ES-I3 (cell line): Measurements from ENCODE around the gene PCDH9.

Experiments used
- H3K36me3 ChIP-seq: 2 replicates; pipeline ENCODE4 v1.6.1; 2013; ENCODE audit warnings: mild to moderate bottlenecking, low read length, control low read depth, moderate library complexity; ENCODE audit not compliant: insufficient read depth
- H3K4me1 ChIP-seq: 2 replicates; pipeline ENCODE4 v1.6.1; 2013; ENCODE audit warnings: mild to moderate bottlenecking, control low read depth, low read length; ENCODE audit not compliant: insufficient read depth
- H3K9ac ChIP-seq: 2 replicates; pipeline ENCODE4 v1.6.1; 2013; ENCODE audit warnings: low read depth, mild to moderate bottlenecking, low read length, moderate library complexity
- H3K9me3 ChIP-seq: 2 replicates; pipeline ENCODE4 v1.6.1; 2013; ENCODE audit warnings: mild to moderate bottlenecking, low read length, moderate library complexity; ENCODE audit not compliant: control insufficient read depth, insufficient read depth

PCDH9 gene

GRCh38 chr13:66365101-66365500 lies 865.0 kb downstream of the PCDH9 start:
- peaks cover 4% of the 10 kb centered on the region; the same call in 1 of the 2 replicates for H3K4me1 ChIP-seq
- no peaks in the 10 kb centered on the region; the same call in 1 of the 2 replicates for H3K36me3 ChIP-seq
- H3K9me3 ChIP-seq = peaks cover 10% of the 10 kb centered on the region
- H3K9ac ChIP-seq = no peak overlapping the region

- H3K9ac ChIP-seq = no peak overlapping the region
- H3K4me1 ChIP-seq = no peaks in the 10 kb centered on the region
- no peaks in the 10 kb centered on the region; the same call in 1 of the 2 replicates for H3K36me3 ChIP-seq
- peaks cover 9% of the 10 kb centered on the region for H3K9me3 ChIP-seq
Observed at GRCh38 chr13:66364346-66364745, 865.8 kb downstream of the PCDH9 start.

GRCh38 chr13:66362485-66362884 lies 867.7 kb downstream of the PCDH9 start:
- Histone ChIP-seq H3K9me3 (no peaks in the 10 kb centered on the region), H3K9ac (no peak overlapping the region), H3K36me3 (no peaks in the 10 kb centered on the region), H3K4me1 (no peaks in the 10 kb centered on the region)

DNA sequence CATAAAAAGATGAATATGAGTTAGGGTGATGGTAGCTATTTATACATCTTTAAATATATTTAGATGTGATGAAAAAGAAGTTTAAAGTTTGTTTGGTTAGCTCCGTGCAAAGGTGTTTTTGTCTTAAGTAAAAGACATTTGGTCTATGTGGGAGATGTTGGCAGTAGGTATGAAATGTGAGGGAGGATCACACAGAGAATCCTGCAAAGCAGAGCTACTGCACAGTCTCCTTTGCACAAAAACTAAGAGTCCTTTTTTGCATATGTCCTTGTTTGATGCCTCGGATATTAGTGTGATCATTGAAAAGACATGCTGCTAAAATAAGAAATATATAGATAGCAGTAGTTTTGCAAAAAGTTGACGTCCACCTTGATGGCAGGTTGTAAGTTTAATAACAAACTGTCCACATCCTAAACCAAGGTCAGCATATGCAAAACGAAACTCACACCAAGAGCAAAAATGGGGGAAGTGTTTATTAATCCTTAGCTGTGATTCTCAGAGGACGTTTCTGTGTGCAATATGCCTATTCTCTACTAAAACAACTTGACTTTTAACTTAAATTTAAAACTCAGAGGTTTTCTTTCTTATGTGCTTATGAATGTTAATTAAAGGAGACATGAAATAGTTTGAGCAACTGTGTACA lies 870.1 kb downstream of the PCDH9 start:
- Histone ChIP-seq H3K4me1 (peaks cover 5% of the 10 kb centered on the region), H3K9ac (no peak overlapping the region), H3K36me3 (no peaks in the 10 kb centered on the region), H3K9me3 (no peaks in the 10 kb centered on the region)

DNA sequence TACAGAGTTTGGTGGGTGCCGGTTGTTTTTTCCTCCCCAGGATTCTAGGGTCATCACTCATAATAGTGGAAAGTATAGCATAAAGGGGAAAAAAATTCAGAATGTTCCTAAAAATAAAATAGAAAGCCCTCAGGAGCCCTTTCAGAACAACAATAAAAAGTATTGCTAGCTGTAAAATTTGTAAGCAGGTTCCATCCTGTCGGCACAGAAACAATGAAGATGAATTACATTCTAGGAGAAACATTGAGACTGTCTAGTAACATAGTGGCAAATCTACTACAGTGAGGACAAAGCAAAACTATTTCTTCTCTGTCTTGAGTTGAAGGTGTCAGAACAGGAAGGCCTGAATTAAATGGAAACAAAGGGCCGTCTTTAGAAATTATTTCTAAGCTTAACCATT lies 870.7 kb downstream of the PCDH9 start:
- Histone ChIP-seq H3K9ac (no peak overlapping the region), H3K4me1 (peaks cover 10% of the 10 kb centered on the region), H3K9me3 (no peaks in the 10 kb centered on the region), H3K36me3 (no peaks in the 10 kb centered on the region)

- peaks cover 10% of the 10 kb centered on the region for H3K4me1 ChIP-seq
- no peak overlapping the region for H3K9ac ChIP-seq
- no peaks in the 10 kb centered on the region for H3K36me3 ChIP-seq
- H3K9me3 ChIP-seq = no peaks in the 10 kb centered on the region
Observed at GRCh38 chr13:66358564-66358963, 871.6 kb downstream of the PCDH9 start.

GRCh38 chr13:66357463-66357862 lies 872.7 kb downstream of the PCDH9 start:
- Histone ChIP-seq H3K36me3 (no peaks in the 10 kb centered on the region), H3K9ac (no peak overlapping the region), H3K9me3 (no peaks in the 10 kb centered on the region), H3K4me1 (peaks cover 10% of the 10 kb centered on the region)

DNA sequence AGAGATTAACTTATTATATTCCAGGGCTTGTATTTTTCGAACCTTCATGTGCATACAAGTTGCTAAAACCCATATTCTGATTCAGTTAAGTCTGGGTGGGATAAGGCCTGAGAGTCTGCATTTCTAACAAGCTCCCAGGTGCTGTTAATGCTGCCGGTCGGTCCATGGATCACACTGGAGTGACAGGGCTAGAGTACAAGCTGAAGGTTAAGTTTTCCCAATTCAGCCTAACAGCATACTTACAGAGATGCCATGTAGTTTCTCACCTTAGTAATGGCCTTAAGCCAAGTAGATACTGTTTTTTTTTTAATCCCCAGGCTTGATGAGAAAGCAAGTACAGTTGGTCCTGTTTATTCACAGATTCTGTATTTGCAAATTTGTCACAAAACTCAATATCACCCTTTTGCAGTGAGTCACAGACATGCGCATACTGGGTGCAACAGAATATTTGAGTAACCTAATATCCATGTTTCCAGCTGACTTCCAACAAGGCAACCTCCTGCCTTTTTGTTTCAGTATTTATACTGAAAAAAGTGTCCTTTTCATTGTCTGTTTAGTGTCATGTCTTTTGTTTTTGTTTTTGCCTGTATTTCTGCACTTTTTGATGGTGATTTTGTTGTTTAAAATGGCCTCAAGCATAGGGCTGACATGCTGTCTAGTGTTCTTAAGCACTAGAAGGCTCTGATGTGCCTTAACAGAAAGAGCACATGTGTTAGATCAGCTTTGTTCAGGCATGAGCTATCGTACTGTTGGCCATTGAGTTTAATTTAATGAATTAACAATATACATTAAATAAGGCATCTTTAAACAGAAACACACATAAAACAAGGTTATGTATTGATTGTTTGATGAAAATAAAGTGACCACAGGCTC lies 875.0 kb downstream of the PCDH9 start:
- Histone ChIP-seq H3K9ac (no peak overlapping the region), H3K36me3 (no peaks in the 10 kb centered on the region), H3K9me3 (no peaks in the 10 kb centered on the region), H3K4me1 (peaks cover 10% of the 10 kb centered on the region)

DNA sequence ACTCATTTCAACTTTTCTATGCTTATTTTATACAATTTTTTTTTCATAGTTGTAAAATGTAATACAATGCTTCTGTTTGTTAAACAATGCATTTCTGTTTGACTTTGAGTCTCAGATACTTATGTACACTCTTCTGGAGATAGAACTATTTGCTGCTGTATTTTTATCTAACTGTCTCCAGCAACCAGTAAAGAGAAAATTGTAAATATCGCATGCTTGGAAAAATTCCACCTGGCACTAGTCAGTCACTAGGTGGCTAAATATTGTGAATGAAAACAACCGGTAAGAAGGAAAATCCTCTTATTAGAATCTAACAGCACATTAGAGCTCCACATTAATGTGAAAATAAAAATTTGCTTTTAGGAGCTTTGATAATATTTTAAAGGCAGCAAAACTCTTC lies 876.5 kb downstream of the PCDH9 start:
- Histone ChIP-seq H3K4me1 (peaks cover 10% of the 10 kb centered on the region), H3K36me3 (no peaks in the 10 kb centered on the region), H3K9ac (no peak overlapping the region), H3K9me3 (no peaks in the 10 kb centered on the region)

GRCh38 chr13:66349966-66350365 lies 880.2 kb downstream of the PCDH9 start:
- peaks cover 6% of the 10 kb centered on the region for H3K4me1 ChIP-seq
- H3K36me3 ChIP-seq = no peaks in the 10 kb centered on the region
- H3K9ac ChIP-seq = no peak overlapping the region
- H3K9me3 ChIP-seq = no peaks in the 10 kb centered on the region

DNA sequence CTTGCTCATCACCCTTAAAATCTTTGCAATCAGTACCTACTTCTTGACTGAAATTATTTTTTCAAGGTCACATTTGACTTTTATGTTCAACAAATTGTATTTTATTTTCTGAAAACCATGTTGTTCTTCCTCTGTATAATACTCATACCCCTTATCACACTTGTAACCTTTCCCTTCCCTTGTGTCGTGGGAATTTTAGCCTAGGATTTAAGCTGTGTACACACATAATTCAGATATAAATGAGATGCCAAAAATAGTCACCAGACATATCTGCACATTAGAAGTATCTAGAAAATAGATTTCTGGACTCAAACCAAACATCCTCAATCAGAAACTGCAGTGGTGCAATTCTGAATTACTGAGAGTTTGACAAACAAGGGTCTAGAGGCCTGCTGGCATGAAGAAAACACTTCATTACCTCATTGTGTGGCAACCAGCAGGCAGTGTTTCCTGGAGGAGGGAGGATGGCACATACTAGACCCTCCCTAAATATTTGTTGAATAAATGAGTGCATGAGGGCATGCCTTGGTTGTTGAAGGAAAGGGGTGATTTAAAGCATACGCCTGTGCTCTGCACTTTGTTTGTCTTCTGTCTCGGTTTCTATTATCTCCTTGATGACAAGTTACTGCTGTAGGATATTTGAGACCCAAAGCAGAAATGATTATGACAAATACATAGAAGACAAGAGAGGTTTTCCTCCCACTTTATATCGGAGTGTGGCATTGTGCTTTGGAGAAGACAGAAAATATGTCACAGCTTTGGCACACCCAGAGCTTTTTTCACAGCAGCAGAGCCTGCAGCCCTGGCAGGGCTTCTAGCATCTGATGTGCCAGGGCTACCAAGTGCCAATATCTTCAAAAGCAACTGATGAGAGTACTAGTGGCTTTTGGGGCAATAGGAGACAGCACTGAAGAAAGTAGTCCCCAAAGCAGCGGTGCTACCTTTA lies 881.1 kb downstream of the PCDH9 start:
- Histone ChIP-seq H3K9ac (no peak overlapping the region), H3K9me3 (no peaks in the 10 kb centered on the region), H3K36me3 (no peaks in the 10 kb centered on the region), H3K4me1 (peaks cover 6% of the 10 kb centered on the region)

GRCh38 chr13:66347486-66348117 lies 882.5 kb downstream of the PCDH9 start:
- H3K9ac ChIP-seq = no peak overlapping the region
- H3K36me3 ChIP-seq = no peaks in the 10 kb centered on the region
- peaks cover 6% of the 10 kb centered on the region for H3K4me1 ChIP-seq
- H3K9me3 ChIP-seq = no peaks in the 10 kb centered on the region

- no peaks in the 10 kb centered on the region for H3K9me3 ChIP-seq
- peaks cover 12% of the 10 kb centered on the region for H3K4me1 ChIP-seq
- no peaks in the 10 kb centered on the region for H3K36me3 ChIP-seq
- no peak overlapping the region for H3K9ac ChIP-seq
Observed at GRCh38 chr13:66345971-66346370, 884.2 kb downstream of the PCDH9 start.

GRCh38 chr13:66345518-66345810 lies 884.7 kb downstream of the PCDH9 start:
- no peak overlapping the region for H3K9ac ChIP-seq
- no peaks in the 10 kb centered on the region for H3K9me3 ChIP-seq
- peaks cover 12% of the 10 kb centered on the region for H3K4me1 ChIP-seq
- no peaks in the 10 kb centered on the region for H3K36me3 ChIP-seq
